Measurements from ENCODE around the gene IL22. TPM values are rescaled to one million over a fixed set of nuclear protein-coding genes. Genes with fewer than 3 reads are reported as not detected.

IL22 gene
- total and polyA plus RNA-seq, 4 donors = not detected

DNA sequence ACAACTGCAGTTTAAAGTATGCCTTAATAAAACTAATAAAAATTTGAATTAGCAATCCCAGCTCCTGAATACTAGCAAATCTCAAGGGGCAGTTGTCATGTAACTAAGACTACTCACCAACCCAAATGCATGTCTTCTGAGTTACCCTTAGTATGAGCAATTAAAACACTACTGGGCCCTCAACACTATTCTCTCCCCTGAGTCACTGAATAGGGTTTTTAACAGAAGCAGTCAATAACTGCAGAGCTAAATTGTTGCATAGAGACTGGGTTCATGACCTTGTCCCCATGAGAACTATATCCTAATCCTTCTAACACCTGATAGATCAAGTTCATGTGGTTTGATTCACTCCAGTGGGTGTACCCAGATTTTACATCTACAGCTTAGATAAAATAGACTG lies 39.9 kb upstream of the IL22 start (continued):
- TF ChIP-seq, protein P1, sequence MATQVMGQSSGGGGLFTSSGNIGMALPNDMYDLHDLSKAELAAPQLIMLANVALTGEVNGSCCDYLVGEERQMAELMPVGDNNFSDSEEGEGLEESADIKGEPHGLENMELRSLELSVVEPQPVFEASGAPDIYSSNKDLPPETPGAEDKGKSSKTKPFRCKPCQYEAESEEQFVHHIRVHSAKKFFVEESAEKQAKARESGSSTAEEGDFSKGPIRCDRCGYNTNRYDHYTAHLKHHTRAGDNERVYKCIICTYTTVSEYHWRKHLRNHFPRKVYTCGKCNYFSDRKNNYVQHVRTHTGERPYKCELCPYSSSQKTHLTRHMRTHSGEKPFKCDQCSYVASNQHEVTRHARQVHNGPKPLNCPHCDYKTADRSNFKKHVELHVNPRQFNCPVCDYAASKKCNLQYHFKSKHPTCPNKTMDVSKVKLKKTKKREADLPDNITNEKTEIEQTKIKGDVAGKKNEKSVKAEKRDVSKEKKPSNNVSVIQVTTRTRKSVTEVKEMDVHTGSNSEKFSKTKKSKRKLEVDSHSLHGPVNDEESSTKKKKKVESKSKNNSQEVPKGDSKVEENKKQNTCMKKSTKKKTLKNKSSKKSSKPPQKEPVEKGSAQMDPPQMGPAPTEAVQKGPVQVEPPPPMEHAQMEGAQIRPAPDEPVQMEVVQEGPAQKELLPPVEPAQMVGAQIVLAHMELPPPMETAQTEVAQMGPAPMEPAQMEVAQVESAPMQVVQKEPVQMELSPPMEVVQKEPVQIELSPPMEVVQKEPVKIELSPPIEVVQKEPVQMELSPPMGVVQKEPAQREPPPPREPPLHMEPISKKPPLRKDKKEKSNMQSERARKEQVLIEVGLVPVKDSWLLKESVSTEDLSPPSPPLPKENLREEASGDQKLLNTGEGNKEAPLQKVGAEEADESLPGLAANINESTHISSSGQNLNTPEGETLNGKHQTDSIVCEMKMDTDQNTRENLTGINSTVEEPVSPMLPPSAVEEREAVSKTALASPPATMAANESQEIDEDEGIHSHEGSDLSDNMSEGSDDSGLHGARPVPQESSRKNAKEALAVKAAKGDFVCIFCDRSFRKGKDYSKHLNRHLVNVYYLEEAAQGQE (IDR thresholded peaks at IDR 0.05) = no peak

DNA sequence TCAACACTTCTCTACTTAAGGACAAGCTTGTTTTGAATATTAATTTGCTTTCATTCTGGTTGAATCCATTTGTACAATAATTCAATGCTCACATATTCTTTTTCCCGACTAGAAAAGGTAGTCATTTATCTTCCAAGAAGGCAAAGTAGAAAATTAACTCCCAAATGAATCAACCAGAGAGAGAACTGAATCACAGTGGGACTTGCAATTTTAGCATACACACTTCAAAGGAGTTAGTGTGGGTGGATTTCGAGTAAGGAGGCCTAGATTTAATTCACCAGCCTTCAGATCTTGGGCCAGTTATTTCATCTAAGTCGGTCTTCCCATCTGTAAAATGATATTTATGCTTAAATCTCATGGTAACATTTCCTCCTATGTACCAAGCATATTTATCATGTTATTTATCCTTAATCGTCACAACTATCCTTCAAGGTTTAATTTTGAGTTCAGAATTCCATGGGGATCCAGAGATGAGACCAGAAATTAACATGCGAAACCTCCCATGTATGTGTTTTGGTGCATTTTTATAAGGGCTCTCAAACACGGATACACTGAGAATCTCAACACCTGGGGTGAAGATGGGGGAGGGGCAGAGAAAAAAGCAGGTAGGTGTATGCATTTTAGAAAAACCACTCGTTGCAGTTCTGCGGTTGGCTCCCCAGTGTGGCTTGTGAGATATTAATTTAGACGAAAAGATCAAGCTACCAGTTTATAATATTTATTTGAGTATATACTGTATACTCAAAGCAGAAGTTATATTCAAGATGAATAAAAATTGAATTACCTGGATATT lies 38.9 kb upstream of the IL22 start:
- Histone ChIP-seq H3K27me3 (ENCODE audit: control insufficient read depth in 4 of 4, insufficient read depth in 4 of 4, low read length in 3 of 4) (no peaks in the 10 kb centered on the region), H3K9ac (ENCODE audit: low read depth in 1 of 2, low read length in 2 of 2) (no peak overlapping the region), H3K4me1 (ENCODE audit: control insufficient read depth in 4 of 4, insufficient read depth in 4 of 4, low read length in 3 of 4) (peaks cover 0 to 16% (median 10%) of the 10 kb centered on the region in 4 donors), H3K36me3 (ENCODE audit: control insufficient read depth in 4 of 4, insufficient read depth in 3 of 4, low read depth in 1 of 4, low read length in 3 of 4) (no peaks in the 10 kb centered on the region), H3K4me3 (ENCODE audit: low read depth in 1 of 3, low read length in 3 of 3) (no peak overlapping the region), H3K27ac (ENCODE audit: low read depth in 1 of 2, low read length in 2 of 2) (no peak overlapping the region), H3K9me3 (ENCODE audit: control insufficient read depth in 4 of 4, low read length in 3 of 4) (no peaks in the 10 kb centered on the region)
- no peak for DNase-seq (ENCODE audit: low spot score)
- TF ChIP-seq FOXA1 (IDR thresholded peaks at IDR 0.05) = no peak
- no peak for TF ChIP-seq TAF1 (conservative IDR thresholded peaks at IDR 0.05)
- no peak for TF ChIP-seq SP1 (IDR thresholded peaks at IDR 0.05)
- TF ChIP-seq HNF4G (IDR thresholded peaks at IDR 0.05) = no peak
- no peak for TF ChIP-seq RXRA (IDR thresholded peaks at IDR 0.05)
- no peak for TF ChIP-seq NR2F2 (IDR thresholded peaks at IDR 0.05)
- TF ChIP-seq, protein P1 (IDR thresholded peaks at IDR 0.05) = no peak
- TF ChIP-seq, protein P2, sequence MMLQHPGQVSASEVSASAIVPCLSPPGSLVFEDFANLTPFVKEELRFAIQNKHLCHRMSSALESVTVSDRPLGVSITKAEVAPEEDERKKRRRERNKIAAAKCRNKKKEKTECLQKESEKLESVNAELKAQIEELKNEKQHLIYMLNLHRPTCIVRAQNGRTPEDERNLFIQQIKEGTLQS (IDR thresholded peaks at IDR 0.05) = no peak
- no peak for TF ChIP-seq YY1 (IDR thresholded peaks at IDR 0.05)
- TF ChIP-seq, protein P3, sequence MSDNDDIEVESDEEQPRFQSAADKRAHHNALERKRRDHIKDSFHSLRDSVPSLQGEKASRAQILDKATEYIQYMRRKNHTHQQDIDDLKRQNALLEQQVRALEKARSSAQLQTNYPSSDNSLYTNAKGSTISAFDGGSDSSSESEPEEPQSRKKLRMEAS (IDR thresholded peaks at IDR 0.05) = no peak
- no peak for TF ChIP-seq FOXA2 (IDR thresholded peaks at IDR 0.05)
- TF ChIP-seq, protein P4, sequence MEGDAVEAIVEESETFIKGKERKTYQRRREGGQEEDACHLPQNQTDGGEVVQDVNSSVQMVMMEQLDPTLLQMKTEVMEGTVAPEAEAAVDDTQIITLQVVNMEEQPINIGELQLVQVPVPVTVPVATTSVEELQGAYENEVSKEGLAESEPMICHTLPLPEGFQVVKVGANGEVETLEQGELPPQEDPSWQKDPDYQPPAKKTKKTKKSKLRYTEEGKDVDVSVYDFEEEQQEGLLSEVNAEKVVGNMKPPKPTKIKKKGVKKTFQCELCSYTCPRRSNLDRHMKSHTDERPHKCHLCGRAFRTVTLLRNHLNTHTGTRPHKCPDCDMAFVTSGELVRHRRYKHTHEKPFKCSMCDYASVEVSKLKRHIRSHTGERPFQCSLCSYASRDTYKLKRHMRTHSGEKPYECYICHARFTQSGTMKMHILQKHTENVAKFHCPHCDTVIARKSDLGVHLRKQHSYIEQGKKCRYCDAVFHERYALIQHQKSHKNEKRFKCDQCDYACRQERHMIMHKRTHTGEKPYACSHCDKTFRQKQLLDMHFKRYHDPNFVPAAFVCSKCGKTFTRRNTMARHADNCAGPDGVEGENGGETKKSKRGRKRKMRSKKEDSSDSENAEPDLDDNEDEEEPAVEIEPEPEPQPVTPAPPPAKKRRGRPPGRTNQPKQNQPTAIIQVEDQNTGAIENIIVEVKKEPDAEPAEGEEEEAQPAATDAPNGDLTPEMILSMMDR (IDR thresholded peaks at IDR 0.05; ENCODE audit: low read depth, low read length, missing input control) = no peak
- TF ChIP-seq, protein P5, sequence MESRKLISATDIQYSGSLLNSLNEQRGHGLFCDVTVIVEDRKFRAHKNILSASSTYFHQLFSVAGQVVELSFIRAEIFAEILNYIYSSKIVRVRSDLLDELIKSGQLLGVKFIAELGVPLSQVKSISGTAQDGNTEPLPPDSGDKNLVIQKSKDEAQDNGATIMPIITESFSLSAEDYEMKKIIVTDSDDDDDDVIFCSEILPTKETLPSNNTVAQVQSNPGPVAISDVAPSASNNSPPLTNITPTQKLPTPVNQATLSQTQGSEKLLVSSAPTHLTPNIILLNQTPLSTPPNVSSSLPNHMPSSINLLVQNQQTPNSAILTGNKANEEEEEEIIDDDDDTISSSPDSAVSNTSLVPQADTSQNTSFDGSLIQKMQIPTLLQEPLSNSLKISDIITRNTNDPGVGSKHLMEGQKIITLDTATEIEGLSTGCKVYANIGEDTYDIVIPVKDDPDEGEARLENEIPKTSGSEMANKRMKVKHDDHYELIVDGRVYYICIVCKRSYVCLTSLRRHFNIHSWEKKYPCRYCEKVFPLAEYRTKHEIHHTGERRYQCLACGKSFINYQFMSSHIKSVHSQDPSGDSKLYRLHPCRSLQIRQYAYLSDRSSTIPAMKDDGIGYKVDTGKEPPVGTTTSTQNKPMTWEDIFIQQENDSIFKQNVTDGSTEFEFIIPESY (IDR thresholded peaks at IDR 0.05) = no peak
- WGBS = 93% methylated on average over 9 of the region's 9 CpGs
